Subcutaneous preadipocyte (primary cell): ENCODE measurements around the gene INPP4B. TPM values are rescaled to one million over a fixed set of nuclear protein-coding genes. Genes with fewer than 3 reads are reported as not detected.

Source experiments
- total RNA-seq: library from RNA; depleted of rRNA; stranded (reverse); fragments of >200 nt; gene quantifications from 2 replicates; pipeline ENCODE4 v1.2.3, GENCODE V29; 2012

Gene INPP4B
- total RNA-seq = 4.4 and 20.5 TPM in 2 replicates

DNA sequence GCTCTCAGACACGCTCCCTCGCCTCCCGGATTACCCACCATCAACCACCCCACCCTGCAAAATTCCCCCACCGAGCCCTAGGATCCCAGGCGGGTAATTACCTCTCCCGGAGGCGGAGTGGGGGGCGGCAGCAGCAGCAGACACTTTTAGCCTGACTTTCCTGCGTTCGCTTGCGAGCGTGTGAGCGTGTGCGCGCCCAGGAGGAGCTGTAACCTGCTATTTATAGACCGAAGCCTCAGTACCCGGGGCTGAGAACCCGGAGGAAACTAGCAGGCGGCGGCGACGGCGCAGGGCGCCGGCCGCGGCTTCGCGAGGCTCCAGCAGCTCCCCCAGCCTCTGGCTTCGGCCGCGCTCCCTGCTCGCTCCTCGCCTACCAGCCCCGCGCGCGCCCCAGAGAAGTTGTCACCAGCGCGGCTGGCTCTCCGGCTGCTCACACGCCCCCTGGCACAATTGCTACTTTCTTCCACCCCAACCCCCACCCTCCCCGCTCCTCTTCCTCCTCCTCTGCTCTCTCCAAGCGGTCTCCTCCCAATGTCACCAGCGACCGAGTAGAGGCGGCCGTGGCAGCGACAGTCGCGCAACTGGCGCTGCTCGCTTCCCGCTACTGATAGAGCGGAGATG is at the start of gene INPP4B:
Gene INPP4B (minus strand): TSS at position 194 of the 621 bp plus-strand sequence.

